ENCODE results near the gene ZNF610.
"Not testable (repeated sequence)": the region's sequence is repeated elsewhere in the genome, so short reads cannot be mapped to it uniquely, and the experiment has no call there.

ZNF610 gene

DNA sequence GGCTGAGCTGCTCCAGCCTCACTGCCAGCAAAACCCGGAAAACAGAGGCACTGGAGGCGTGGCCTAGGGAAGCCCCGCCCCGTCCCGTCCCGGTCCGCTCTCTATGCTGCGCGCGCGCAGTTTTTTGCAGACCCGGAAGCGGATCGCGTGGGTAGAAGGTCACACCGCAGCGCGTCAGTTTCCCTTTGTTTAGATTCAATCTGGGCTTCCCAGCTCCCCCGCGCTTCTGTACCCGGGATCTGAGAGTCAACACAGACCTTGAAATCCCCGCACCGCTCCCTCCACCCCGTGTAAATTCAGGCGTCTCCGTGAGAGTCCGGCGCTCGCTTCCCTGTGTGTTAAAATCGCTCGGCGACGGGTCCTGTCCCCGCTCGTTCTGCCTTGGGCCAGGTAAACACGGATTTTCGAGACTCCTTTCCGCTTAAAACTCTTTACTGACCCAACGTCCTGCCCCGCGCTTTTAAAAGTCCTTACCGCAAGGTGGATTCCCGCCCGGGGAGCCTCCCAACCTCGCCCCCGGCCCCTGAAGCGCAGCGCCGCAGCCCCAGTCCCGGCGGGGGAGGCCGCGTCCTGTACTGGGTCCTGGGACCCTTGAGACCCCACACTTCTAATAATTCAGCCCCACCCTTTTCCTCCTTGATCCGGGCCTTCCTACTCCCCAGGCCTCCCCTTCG lies at the start of gene ZNF610:
ZNF610 (plus strand) TSS at position 127 of the 674 bp plus-strand sequence. CDS start 12,930 bp downstream, outside the sequence.
- FAIRE-seq, result no peak

DNA sequence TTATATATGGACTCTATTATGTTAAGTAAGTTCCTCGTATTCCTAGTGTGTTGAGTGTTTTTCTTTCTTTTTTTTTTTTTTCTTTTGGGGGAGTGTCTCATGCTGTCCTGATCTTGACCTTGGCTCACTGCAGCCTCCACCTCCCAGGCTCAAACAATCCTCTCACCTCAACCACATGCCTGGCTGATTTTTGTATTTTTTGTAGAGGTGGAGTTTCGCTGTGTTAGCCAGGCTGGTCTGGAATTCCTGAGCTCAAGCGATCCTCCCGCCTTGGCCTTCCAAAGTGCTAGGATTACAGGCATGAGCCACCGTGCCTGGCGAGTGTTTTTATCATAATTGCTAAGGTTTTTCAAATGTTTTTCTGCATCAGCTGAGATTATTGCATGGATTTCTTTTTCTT lies 49.8 kb upstream of the ZNF610 start:
- FAIRE-seq, result no peak

DNA sequence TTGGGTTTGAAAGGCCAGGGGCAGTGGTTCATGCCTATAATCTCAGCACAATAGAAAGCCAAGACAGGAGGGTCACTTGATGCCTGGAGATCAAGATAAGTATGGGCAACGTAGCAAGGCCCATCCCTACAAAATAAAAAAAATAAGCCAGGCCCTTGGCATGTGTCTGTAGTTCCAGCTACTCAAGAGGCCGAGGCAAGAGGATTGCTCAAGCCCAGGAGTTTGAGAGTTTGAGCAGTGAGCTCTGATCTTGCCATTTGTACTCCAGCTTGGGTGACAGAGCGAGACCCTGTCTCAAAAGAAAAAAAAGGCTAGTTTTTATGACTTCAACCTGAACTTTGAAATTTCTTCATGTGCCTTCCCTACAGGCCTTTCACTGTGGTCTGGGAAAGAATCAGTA lies 44.3 kb upstream of the ZNF610 start:
- FAIRE-seq, result no peak

DNA sequence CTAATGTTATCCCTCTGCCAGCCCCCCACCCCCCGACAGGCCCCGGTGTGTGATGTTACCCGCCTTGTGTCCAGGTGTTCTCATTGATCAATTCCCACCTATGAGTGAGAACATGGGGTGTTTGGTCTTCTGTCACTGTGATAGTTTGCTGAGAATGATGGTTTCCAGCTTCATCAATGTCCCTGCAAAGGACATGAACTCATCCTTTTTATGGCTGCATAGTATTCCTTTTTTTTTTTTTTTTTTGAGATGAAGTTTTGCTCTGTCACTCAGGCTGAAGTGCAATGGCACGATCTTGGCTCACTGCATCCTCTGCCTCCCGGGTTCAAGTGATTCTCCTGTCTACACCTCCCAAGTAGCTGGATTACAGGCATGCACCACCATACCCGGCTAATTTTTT lies 43.1 kb upstream of the ZNF610 start:
- not testable (repeated sequence) for FAIRE-seq

DNA sequence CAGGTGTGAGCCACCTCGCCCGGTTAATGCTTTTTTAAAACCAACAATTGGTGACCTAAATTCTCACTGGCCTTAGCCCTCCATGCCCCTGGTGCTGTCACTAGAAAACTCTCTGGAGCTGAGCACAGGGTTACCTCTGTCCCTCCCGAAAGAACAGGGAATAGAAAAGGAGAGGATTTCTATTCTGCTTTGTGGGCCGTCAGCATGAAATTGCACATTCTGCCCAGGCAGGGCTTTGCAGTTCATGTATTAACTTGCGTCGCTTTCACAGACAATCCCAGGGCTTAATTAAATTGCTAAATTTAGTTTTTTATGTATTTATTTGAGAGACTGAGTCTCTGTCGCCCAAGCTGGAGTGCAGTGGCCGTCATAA lies 39.7 kb upstream of the ZNF610 start:
- FAIRE-seq, result no peak

DNA sequence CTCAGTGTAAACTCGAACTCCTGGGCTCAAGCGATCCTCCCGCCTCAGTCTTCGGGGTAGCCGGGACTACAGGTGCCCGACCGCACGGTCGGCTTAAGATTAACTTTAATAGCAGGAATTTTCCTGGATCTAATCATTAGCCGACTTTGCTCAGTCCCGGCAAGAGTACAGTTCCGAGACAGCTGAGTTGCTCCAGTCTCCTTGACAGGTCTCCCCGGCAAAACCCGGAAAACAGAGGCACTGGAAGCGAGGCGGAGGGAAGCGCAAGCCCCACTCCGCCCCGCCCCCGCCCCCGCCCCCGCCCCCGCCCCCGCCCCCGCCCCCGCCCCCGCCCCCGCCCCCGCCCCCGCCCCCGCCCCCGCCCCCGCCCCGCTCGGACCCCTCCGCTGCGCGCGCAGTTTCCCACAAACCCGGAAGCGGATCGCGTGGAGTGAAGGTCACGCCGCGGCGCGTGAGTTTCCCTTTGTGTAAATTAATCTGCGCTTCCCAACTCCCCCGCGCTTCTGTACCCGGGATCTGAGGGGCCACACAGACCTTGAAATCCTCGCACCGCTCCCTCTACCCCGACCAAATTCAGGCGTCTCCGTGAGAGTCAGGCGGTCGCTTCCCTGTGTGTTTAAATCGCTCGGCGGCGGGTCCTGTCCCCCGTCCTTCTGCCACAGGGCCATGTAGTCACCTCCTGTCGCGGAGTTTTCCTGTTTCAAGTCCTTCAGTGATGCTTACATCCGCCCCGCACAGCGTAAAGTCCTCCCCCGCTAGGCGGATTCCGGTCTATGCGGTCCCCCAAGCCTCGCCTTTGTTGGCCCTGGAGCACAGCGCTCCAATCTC lies 39.1 kb upstream of the ZNF610 start, which contains the start of gene ZNF480:
ZNF480 (plus strand) TSS at position 397 of the 828 bp plus-strand sequence. CDS start 3,244 bp downstream, outside the sequence.
- FAIRE-seq, result no peak

DNA sequence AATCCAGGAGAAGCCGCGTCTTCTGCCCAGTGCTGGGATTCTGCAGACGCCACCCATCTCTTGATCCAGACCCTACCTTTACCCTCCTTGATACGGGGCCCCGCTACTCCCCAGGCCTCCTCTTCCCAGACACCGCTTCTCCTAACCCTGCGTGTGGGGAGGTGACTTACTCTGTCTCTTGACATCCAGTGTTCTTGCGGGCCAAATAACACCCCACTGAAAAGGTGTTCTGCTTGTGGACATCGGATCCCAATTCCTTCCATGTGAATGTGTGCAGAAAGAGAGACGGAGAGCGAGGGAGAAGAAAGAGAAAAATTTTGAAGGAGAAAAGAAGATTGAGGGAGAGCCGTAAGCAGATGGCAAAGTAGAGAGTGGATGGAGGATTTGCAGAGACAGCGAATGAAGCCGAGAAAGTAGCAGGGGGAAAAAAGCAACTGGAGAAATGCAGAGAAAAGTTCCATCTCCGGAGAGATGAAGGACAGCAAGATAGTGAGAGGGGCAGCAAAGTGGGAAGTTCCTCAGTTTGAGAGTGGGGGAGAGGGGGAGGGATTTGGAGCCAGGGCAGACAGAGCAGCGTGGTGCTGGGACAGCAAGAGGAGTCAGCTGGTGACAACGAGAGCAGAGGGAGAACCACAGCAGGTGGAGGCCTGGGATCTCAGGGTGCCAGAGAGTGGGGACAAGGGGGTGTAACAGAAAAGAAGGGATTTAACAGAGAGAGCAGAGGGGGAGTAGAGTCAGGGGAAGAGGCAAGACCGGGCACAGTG lies 38.3 kb upstream of the ZNF610 start:
- FAIRE-seq, result no peak

DNA sequence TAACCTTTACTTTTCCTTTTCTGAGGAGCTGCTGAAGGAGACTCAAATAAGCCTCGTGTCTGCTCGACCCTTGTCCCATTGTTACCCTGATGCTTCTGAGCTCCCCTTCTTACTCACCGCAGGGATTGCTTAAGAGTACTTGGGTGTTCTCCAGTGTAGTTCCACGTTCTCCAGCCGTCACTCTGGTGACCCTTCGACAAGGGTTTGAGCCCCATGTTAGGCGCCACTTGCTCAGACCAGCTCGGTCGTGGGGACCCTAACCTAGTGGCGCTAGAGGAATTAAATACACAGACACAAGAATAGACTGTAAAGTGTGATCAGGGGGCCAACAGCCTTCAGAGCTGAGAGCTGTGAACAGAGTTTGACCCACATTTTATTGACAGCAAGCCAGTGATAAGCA lies 28.8 kb upstream of the ZNF610 start:
- FAIRE-seq, result no peak

DNA sequence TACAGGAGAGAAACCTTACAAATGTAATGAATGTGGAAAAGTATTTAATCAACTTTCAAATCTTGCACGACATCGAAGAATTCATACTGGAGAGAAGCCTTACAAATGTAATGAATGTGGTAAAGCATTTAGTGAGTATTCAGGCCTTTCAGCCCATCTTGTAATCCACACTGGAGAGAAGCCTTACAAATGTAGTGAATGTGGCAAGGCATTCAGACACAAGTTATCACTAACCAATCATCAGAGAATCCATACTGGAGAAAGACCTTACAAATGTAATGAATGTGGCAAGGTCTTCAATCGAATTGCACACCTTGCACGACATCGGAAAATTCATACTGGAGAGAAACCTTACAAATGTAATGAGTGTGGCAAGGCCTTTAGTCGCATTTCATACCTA lies 13.6 kb upstream of the ZNF610 start:
- FAIRE-seq, result no peak

DNA sequence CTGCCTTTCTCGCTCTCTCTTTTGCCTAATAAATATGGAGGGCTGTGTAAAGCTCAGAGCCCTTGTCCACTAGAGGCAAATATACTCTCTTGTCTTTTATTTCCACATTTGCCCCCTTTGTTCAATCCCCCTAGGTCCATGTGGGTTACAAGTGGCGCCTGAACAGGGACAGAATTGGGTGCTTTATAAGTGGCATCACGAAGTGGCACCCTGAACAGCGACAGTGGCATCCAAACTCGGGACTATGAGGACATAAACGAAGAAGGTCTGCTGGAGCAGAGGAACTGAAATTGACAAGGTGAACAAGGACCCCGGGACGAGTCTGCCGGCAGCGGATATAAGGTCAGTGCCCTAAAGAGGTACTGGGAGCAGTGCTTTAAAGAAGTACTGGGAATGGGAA lies 4.3 kb upstream of the ZNF610 start:
- no peak for FAIRE-seq

DNA sequence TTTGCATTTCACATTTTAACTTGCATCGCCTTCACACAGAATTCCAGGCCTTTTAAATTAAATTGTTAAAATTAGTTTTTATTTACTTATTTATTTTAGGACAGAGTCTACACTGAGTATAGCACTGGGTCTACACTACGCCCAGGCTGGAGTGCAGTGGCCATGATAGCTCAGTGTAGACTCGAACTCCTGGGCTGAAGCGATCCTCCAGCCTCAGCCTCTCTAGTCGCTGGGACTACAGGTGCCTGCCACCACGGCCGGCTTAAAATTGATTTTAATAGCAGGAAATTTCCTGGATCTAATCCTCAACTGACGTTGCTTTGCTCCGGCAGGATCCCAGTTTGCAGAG lies 301 bp upstream of the ZNF610 start:
- no peak for FAIRE-seq

DNA sequence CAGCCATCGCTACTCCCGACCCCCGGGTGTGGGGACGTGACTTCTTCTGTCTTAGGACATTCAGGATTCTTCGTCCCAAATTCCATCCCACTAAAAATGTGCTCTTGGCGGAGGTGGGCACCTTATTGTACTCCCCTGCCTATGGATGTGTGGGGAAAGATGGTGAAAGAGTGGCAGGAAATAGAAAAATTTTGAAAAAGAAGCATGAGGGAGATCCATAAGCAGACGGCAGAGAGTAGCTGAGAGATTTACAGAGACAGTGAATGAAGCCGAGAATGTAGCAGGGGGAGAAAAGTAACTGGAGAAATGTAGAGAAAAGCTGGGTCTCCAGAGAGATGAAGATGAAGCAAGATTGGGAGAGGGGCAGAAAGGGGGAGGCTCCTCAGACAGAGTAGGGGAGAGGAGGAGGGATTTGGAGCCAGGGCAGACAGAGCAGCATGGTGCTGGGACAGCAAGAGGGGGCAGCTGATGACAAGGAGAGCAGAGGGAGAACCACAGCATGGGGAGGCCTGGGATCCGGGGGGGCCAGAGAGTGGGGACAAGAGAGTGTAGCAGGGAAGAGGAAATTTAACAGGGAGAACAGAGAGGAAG lies 843 bp downstream of the ZNF610 start:
- no peak for FAIRE-seq

DNA sequence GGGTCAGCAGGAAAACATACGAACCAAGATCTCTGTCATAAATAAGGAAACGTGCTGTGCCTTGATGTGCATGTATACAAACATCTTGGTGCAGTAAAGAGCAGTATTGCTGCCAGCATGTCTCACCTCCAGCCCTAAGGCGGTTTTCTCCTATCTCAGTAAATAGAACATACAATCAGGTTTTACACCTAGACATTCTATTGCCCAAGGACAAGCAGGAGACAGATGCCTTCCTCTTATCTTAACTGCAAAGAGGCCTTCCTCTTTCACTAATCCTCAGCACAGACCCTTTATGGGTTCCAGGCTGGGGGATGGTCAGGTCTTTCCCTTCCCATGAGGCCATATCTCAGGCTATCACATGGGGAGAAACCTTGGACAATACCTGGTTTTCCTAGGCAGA lies 3.0 kb downstream of the ZNF610 start:
- not testable (repeated sequence) for FAIRE-seq

DNA sequence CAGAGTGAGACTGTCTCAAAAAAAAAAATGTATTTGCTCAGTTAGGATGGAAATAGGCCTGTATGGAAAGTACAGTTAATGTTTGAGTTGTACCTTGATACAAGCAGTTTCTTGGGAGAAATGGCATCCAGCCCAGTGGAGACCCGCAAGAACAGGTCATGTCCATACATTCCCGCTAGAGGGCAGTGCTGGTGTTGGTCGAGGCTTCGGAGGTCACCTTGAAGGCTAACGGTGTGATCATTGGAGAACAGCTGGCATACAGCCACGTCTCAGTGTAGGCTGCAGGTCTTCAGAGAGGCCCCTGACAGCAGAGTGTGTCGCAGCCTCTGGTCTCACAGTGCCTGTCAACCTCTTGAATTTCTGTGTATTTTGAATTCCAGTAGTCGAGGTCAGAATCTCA lies 7.5 kb downstream of the ZNF610 start:
- FAIRE-seq, result no peak

DNA sequence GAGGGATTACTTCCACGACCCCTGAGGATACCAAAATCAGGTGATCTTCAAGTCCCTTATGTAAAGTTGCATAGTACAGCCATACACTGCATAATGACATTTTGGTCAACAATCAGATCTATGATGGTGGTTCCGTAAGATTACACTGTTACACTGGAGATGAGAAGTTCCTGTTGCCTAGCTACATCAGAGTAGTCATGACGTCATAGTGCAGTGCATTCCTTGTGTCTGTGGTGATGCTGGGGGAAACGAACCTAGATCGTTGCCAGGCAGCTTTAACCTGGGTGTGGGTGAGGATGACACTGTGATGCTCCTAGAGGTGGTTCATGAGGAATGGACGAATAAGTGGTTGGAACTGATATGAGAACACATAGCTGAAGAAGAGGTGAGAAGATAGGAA lies 9.1 kb downstream of the ZNF610 start:
- FAIRE-seq, result no peak

DNA sequence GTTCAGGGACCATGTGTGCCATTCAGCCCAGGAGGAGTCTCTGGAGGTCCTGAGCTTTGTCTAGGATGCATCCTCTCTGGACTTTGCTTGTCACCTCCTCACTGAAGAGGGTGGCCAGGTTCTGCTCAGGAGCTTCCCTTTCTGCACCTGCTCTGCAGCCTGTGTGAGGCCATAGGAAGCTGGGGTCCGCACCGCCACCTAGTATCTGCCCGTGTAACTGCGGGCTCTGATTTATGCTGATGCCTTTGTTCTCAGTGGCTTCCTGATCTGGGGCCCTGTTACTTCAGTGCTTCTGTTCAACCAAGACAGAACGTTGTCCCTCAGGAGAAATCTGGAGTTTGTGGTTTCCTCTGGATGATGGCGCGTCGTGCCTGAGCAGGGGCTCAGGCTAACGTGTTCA lies 15.5 kb downstream of the ZNF610 start:
- FAIRE-seq, result no peak

DNA sequence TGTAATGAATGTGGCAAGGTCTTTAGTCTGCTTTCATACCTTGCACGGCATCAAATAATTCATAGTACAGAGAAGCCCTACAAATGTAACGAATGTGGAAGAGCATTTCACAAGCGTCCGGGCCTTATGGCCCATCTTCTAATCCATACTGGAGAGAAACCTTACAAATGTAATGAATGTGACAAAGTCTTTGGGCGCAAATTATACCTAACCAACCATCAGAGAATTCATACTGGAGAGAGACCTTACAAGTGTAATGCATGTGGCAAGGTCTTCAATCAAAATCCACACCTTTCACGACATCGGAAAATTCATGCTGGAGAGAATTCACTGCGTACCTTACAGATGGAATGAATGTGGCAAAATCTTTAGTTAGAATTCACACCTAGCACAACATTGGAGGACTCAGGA lies 30.4 kb downstream of the ZNF610 start:
- FAIRE-seq, result no peak

DNA sequence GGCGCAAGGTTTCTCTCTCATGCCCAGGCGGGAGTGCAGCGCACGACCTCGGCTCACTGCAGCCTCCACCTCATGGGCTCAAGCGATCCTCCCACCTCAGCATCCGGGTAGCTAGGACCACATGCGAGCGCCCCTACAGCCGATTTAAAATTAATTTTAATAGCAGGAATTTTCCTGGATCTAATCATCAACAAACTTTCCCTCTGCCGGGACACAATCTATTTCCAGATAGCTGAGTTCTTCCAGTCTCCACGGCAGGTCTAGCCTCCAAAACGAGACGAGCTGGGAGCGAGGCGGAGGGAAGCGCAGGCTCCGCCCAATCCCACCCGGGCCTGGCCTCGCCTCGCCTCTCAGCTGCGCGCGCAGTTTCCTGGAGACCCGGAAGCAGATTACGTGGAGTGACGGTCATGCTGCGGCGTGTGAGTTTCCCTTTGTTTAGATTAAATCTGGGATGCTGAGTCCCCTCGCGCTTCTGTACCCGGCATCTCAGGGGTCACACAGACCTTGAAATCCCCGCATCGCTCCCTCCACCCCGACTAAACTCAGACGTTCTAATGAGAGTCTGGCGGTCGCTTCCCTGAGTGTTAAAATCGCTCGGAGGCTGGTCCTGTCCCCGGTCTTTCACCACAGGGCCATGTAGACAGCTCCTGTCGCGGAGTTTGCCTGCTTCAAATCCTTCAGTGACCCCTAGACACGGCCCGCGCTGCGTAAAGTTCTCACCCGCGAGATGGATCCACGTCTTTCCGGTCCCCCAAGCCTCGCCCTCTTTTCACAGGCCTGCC lies 33.7 kb downstream of the ZNF610 start, which contains the start of gene ZNF880:
ZNF880 (plus strand) TSS at position 365 of the 782 bp plus-strand sequence; CDS start at position 408, 43 bp downstream.
- no peak for FAIRE-seq

DNA sequence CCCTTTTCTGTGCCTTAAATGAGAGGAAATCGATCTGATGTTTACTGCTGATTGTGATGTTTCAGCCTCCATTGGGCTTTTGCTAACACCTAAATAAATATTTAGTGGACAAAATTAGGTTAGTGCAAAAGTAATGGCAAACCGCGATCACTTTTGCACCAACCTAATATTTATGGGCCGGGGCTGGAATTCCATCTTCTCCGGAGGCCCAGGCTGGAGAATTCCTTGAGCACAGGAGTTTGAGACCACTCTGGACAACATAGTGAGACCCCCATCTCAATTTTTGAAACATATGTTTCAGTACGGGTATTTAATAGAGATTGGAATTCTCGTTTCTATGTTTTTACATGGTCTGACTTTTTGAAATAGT lies 34.3 kb downstream of the ZNF610 start:
- FAIRE-seq, result no peak

DNA sequence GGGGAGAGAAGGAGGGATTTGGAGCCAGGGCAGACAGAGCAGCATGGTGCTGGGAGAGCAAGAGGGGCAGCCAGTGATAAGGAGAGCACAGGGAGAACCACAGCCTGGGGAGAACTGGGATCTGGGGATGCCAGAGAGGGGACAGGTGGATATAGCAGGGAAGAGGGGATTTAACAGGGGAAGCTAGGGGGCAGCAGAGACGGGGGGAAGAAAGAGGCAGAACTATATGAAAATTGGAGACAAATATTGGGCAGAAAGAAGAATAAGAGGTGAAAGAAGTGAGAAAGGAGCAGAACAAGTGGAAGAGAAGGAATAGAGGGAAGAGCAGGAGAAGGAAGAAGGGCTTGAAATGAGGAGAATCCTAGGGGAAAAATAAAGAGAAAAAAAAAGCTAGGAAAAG lies 55.1 kb downstream of the ZNF610 start:
- FAIRE-seq, result no peak

DNA sequence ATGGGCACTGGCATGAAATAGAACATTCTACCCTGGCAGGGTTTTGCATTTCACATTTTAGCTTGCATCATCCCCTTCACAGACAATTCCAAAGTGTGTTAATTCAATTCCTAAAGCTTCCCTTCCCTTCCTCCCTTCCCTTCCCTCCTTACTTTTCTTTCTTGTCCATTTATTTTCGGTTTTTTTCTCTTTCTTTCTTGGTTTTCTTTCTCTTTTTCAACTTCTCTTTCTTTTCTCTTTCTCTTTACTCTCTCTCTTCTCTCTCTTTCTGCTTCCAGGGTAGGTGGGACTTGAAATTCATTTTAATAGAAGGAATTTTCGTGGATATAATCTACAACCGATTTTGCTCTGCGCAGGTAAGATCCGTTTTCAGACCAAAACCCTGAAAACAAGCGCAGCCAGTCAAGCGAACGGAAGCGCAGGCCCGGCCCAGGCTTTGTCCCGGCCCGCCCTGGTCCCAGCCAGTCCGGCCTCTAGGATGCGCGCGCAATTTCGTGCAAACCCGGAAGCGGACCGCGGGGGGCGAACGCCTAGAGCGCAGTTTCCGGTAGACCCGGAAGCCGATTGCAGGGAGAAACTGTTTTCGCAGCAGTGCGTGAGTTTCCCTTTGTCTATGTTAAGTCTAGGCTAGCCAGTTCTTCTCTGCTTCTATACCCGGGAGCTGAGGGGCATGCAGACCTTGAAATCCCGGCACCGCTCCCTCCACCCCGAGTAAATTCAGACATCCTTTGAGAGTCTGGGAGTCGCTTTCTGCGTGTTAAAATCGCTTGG lies 61.5 kb downstream of the ZNF610 start, which contains the start of gene ZNF528:
ZNF528 (plus strand) TSS at position 540 of the 771 bp plus-strand sequence. CDS start 4,165 bp downstream, outside the sequence.
- no peak for FAIRE-seq

DNA sequence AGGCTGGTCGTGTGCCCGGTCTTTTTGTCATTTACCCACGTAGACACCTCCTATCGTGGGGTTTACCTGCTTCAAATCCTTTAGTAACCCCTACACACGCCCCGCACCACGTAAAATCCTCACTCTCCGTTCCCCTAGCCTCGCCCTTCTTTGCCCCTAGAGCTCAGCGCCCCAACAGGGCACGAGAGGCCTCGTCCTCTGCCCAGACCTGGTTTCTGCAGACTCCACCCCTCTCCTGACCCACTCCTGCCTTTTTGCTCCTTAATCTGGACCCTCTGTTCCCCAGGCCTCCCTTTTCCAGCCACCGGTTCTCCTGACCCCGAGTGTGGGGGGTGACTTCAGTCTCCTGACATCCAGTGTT lies 62.0 kb downstream of the ZNF610 start:
- FAIRE-seq, result no peak
